Islet precursor cell (in vitro differentiated cells): ENCODE measurements around the gene CA5A.
A peak's percentile ranks its signal among the peaks of the same experiment; 100 is the strongest.

Experiments used
- DNase-seq: peaks from one replicate; pipeline ENCODE4 v3.0.0-alpha.2; 2018

CA5A gene

DNA sequence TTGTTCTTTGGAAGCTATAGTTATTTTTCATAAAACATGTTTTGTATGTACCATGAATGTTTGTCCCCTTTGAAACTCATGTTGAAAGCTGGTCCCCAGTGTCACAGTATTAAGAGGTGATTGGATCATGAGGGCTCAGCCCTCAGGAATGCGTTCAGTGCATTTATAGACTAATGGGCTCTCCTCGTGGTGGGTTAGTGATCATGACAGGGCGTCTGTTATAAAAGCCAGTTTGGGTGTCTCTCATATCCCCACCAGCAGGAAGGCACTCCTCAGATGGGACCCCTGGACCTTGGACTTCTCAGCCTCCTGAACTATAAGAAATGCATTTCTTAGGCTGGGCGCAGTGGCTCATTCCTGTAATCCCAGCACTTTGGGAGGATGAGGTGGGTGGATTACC, 25.3 kb upstream of the CA5A start:
- no peak for DNase-seq

DNA sequence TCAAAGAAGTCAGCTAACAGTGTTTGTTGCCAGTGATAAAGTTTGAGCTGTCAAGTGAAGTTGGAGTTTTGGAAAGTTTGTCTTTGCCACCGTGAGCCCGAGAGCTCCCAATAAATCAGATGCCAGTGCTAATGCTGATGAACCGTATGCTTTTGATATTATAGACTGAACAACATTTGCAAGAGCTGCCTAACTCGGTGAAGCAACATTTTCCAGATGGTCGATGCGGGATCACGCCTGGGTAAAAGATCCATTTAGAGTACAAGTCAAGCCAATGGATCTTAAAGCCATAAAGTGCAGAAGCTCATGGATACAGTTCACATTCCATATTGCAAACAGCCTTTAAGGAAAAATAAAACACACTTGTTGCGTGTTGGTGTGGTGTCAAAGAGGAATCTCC, 24.5 kb upstream of the CA5A start:
- DNase-seq = no peak

DNA sequence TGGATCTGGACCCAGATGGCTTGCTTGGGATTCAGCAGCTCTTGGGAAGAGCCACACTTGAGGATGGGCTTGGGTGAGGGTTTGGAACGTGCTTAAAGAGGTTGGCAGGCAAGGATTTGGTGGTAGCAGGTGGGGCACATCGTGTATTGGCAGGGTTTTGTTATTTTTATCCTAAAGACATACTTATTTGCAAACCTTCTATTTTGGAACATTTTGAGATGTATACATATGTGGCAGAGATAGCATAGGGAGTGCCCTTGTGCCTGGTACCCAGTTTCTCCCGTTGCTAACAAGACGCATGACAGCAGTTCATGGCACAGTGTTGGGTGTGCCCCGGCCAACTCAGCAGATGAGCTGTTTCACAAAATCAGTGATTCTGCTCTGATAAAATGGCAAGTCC, 24.0 kb upstream of the CA5A start:
- no peak for DNase-seq

DNA sequence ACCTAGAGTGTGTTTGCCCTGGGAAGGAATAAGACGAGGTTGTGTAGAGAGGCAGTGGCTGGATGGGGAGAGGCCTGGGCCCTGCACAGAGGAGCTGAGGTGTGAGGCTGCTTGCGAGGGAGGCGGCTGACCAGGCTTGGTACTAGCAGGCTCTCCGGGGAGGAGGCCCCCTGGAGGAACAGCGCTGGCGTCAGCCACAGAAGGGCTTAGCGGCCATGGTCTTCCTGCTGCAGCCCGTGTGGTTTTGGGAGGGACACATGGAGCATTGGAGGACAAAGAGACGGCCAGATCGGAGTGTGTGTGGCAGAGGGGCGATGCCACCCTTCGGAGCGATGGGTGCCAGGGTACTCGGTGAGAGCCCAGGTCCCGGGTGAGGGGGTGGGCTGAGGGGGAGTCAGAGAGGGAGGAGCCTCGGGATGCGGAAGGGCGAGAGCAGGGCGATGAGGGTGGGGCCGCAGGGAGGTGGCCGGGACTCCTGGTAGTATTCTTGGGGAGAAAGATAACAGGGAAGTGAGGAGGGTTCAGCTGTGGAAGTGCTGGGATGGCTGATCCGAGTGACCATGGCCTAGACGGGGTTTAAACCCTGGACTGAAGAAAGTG, 23.2 kb upstream of the CA5A start:
- DNase-seq = peak; percentile 49

- no peak for DNase-seq
Measured at GRCh38 chr16:87958632-87959031, 22.3 kb upstream of the CA5A start.

DNA sequence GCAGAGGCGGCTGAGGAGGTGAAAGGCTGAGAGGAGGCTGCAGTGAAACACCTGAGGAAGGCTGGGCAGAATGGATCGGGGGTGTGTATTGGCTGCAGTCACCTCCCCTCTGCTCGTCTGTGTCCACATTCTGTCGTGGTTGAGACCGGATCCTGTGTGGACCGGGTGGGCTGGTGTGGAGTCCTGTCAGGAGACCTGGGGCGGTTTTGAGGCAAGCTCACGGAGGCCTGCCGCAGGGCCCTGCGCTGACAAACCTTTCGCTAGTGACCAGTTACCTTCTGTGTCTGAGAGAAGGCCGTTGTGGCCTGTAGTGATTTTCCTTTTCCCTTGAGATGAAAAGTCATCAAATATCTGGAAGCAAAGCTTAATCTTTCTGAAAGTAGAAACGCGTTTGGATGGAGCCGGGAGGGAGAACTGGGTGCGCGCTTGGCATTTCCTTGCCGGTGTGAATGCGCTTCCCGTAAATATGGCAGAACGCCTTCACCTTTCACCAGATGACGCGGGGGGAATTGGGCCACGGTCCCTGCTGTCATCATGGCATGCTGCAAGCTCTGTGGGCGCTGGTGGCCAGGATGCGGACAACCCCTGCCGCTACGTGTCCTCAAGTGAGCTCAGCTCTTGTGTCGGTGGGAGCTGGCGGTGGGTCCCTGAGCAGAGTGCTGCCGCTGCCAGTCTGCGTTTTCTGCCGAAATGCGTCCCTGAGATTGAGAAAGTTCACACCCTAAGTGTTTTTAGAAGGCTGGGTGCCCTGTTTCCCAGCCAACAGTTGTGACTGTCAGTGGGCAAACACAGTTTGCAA, 21.2 kb upstream of the CA5A start:
- DNase-seq = no peak

- DNase-seq = no peak
Measured at GRCh38 chr16:87956365-87957231, 20.3 kb upstream of the CA5A start.

GRCh38 chr16:87956098-87956364, 19.7 kb upstream of the CA5A start:
- no peak for DNase-seq

GRCh38 chr16:87955302-87956097, 19.2 kb upstream of the CA5A start:
- no peak for DNase-seq

DNA sequence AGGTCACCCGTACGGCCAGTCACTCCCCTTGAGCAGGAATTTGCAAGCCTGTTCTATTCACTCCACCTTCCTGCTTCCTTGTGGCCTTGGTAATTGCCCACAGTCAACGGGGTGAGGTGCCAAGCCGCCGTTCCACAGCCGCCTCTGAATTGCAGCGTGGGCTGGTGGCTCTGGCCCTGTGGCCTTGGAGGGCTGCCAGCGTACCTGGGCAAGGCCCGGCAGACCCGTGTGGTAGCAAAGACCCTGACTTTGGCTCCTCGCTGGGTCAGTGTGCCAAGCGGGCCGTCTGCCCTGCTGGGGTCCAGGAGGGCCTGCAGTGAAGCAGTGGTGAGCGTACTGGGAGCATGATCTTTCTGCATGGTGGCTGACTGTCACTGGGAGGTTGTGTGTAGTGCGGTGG, 18.5 kb upstream of the CA5A start:
- DNase-seq = no peak

DNA sequence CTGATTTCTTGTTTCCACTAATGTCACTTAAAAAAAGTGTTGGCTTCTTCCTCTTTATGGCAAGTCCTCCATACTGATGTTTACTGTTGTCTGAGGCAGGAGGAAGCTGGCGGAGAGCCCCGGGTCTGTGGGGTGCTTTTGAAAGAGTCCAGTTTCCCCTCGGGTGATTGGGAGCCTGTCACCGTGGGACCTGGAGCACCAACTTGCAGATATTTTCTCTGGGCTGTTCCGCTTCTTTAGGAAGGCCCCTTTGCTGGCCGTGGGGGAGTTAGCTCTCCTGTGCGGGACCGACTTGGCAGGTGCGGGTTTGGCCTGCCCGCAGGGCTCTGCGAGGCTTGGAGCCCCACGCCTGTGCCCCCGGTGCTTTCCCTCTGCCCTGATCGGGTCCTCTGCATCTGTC, 18.0 kb upstream of the CA5A start:
- no peak for DNase-seq

GRCh38 chr16:87953308-87954215, 17.2 kb upstream of the CA5A start:
- no peak for DNase-seq

GRCh38 chr16:87952751-87953150, 16.4 kb upstream of the CA5A start:
- DNase-seq = no peak

DNA sequence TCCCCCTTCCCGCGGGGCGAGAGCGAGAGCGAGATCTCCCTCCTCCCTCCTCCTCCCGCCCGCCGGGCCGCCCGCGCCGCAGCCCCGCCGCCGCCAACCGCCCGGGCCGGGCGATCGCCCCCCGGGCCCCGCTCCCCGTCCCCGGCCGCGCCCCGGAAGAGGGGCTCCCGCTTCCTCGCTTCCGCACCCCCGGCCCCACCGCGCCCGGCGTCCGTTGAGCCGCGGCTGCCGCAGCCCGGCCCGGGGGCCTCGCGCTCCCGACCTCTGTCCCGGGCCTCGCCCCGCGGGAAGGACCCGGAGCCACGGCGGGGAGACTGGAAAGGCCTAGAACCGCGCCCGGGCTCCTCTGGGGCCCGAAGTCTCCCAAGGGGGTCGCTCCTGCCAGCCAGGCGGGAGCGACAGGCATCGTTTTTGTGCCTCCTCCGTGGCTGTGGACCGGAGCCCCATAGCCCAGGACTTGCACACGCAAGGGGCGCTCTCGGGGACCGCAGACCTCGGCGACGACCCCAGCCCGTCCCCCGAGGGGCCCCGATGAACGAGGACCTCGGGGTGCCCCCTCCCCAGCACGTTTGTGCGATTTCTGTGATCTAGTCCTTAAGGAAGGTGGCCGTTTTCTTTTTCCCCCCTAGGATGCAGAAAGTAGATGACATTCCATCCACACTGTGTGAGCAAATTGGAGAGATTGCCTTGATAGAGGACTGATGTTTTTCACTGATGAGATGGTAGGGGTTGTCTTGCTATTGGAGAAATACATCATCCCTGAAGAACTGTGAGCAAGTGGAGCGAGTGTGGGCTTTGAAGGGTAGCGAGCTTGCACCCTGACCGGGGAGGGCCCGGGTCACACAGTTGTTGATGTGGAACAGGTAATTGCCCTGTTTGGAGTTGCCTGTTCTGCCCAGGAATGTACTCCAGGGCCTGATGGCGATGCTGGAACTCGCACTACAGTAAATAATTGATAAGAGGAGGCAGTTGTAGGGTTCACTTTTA, 15.5 kb upstream of the CA5A start:
- no peak for DNase-seq

- peak; percentile 100 for DNase-seq
Measured at GRCh38 chr16:87950765-87951551, 14.6 kb upstream of the CA5A start, which contains the start of gene BANP. TSS of gene BANP (plus strand) at chr16:87951434. CDS start at chr16:87975116, 23,682 bp downstream.

GRCh38 chr16:87949071-87949744, 12.9 kb upstream of the CA5A start:
- no peak for DNase-seq

DNA sequence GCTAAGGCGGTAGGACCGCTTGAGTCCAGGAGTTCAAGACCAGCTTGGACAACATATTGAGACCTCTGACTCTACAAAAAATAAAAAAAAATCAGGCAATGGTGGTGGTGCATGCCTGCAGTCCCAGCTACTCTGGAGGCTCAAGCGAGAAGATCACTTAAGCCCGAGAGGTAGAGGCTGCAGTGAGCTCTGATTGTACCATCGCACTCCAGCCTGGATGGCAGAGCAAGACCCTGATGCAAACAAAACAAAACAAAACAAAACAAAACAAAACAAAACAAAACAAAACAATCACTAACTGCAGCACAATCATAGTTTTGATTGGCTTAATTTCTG, 12.4 kb upstream of the CA5A start:
- DNase-seq = no peak

- no peak for DNase-seq
Measured at GRCh38 chr16:87948119-87948545, 11.8 kb upstream of the CA5A start.

GRCh38 chr16:87947356-87948118, 11.2 kb upstream of the CA5A start:
- DNase-seq = no peak
